HK-2 (cell line): ENCODE measurements around the gene GTPBP3.
"Not testable (repeated sequence)": the region's sequence is repeated elsewhere in the genome, so short reads cannot be mapped to it uniquely, and the experiment has no call there.

Experiments used
- DNase-seq: peaks from one replicate; pipeline ENCODE4 v3.0.0-alpha.2; 2018; ENCODE audit not compliant: unreplicated experiment

The GTPBP3 gene

DNA sequence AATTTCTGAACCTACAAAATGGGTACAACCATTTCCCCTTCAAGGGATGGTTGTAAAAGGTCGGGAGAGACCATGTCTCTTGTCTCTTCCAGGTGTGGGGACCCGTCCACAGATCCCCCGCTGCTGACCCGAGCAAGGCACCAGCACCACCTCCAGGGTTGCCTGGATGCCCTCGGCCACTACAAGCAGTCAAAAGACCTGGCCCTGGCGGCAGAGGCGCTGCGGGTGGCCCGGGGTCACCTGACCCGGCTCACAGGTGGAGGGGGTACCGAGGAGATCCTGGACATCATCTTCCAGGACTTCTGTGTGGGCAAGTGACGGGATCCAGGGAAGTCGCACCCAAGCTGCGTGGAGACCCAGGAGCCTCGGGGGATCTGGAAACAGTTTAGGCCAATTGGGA, 4.0 kb downstream of the GTPBP3 start:
- DNase-seq, result no peak

DNA sequence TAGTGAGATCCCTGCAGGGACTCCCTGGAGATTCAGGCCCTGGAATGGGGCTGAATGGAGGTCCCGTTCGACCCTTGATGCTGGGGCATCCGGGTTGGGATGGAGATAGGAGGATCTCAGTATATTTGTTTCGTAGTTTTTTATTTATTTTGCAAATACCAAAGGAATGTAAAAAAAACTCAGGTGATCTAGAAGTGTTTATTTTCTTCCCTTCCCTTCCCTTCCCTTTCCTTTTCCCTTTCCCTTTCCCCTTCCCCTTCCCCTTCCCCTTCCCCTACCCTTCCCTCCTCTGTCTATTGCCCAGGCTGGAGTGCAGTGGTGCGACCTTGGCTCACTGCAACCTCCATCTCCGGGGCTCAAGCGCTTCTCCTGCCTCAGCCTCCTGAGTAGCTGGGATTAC, 4.5 kb downstream of the GTPBP3 start:
- DNase-seq, result no peak

DNA sequence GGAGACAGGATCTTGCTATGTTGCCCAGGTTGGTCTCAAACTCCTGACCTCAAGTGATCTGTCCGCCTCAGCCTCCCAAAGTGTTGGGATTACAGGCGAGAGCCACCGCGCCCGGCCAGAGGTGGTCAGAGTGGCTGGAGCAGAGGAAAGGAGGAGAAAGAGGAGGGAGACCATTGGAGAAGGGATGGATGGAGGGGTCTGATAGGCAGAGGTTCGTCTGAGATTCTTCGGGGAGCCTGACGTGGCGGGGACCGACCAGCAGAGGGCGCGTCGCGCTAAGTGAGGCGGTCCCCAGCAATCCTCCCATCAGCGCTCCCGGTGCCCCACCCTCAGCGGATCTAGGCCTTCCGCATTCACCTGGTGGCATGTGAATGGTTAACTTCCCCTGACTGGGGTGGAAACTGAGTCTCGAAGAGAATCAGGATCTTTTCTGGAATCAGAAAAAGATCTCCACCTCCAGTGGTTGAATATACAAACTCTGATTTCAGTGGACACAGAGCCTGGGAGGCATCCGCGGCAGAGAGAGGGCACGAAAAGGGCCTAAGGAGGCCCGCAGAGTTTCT, 8.8 kb downstream of the GTPBP3 start:
- DNase-seq, result peak; percentile 81

DNA sequence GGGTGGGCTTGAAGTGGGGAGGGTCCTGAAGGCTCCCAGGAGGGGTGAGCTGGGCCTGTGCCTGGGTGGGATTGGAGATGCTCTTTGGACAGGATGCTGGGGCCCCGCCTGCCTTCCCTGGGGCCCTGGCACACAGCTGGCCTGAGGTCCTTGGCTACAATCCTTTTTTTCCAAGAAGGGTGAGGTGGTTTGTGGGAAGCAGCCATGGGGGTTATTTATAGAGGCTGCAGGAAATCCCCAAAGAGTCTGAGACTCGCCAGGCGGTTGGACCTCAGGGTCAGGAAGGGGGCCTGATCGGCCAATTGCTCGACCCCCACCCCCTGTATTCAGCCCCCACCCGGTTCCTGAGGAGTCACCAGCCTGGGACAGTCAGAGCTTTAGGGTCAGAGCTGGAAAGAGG, 10.0 kb downstream of the GTPBP3 start:
- DNase-seq, result no peak

DNA sequence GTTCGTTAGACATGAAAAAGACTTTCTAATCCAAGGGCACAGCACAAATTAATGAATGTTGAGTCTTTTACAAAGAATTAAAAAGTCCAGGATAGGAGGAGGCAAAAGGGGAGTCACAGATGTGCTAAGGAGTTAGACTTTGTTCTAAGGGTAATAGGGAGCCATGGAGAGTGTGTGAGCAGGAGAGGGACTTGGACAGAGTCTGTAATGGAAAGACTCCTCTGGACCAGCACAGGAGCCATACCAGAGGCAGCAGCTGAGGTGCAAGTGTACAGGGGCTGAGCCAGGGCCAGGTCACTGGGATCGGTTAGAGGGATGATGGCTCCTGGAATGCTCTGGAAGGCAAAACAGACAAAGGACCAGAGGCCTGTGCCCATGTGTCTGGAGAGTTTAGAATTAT, 10.5 kb downstream of the GTPBP3 start:
- DNase-seq, result no peak

GRCh38 chr19:17348700-17349099, 11.3 kb downstream of the GTPBP3 start:
- DNase-seq, result peak; percentile 47

- DNase-seq, result no peak
Observed at GRCh38 chr19:17351815-17352435, 14.6 kb downstream of the GTPBP3 start.

- no peak for DNase-seq
Observed at GRCh38 chr19:17352608-17353280, 15.4 kb downstream of the GTPBP3 start.

- DNase-seq, result no peak
Observed at GRCh38 chr19:17353386-17353785, 16.0 kb downstream of the GTPBP3 start.

DNA sequence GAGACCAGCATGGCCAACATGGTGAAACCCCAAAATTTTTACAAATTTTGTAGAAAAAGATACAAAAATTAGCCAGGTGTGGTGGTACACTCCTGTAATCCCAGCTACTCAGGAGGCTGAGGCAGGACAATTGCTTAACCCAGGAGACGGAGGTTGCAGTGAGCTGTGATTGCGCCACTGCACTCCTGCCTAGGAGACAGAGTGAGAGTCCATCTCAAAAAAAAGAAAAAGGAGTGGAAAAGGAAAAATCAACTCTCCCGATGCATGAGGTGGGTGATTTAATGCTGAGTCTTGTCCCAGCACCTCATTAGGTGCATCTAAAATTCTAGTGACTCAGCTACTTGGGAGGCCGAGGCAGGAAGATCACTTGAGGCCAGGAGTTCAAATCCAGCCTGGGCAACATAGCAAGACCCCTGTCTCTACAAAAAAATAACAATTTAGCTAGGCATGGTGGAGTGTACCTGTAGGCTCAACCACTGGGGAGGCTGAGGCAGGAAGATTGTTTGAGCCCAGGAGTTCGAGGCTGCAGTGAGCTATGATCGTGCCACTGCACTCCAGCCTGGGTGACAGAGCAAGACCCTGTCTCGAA, 19.8 kb downstream of the GTPBP3 start:
- no peak for DNase-seq

- no peak for DNase-seq
Observed at GRCh38 chr19:17357724-17358123, 20.4 kb downstream of the GTPBP3 start.

GRCh38 chr19:17358395-17358794, 21.0 kb downstream of the GTPBP3 start:
- DNase-seq, result peak; percentile 33

- DNase-seq, result no peak
Observed at GRCh38 chr19:17359905-17360800, 22.8 kb downstream of the GTPBP3 start.

GRCh38 chr19:17363852-17364605, 26.7 kb downstream of the GTPBP3 start:
- DNase-seq, result not testable (repeated sequence)

DNA sequence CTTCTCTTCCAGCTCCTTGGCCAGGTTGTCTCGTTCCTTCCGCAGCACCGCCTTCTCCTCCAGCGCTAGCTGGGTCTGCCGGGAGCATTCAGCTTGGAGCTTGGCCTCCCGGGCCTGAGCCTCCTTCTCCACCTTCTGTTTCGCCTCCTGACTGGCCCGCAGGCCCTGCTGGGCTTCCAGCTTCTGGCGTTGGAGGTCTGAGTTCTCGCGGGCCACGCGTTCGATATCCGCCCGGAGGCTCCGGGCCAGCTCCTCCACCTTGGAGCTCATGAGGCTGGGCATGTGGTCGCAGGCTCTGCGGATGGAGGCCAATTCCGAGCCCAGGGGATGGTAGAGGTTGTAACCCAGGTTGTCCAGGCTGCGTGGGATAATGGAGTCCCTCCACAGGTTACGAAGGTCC, 28.0 kb downstream of the GTPBP3 start:
- no peak for DNase-seq

- no peak for DNase-seq
Observed at GRCh38 chr19:17370026-17370587, 32.8 kb downstream of the GTPBP3 start.

DNA sequence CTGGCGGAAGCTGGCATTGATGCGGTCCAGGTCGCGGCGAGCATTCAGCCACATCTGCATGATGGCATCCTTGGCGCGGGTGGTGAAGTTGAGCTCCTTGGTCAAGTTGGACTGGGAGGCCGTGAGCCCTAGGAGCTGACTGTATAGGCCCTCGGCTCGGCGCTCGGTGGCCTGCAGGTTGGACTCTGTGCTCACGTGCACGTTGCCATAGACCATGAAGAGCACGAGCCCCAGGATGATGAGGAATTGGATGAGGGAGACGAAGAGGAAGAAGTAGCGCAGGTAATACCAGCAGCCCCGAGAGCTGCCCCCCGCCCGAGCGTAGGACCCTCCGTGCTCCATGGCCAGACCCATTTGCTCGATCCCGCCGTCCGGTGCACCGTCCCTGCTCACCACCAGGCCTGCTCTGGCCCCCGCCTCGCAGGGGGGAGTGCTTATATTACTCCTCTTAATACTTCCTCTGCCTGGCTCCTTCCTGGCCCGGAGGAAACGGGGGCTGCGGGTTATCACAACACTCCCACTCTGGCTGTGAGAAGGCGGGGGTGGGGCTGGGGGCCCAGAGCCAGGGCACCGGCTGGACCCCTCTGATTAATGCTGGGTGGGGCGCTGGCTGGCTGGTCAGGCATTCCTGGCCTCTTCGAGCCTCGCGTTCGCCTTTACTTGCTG, 39.7 kb downstream of the GTPBP3 start, which contains the start of gene PLVAP:
Gene PLVAP, minus strand, starts transcription at position 408 of the 666 bp plus-strand sequence. Its CDS starts 54 bp downstream, at position 354.
- no peak for DNase-seq

DNA sequence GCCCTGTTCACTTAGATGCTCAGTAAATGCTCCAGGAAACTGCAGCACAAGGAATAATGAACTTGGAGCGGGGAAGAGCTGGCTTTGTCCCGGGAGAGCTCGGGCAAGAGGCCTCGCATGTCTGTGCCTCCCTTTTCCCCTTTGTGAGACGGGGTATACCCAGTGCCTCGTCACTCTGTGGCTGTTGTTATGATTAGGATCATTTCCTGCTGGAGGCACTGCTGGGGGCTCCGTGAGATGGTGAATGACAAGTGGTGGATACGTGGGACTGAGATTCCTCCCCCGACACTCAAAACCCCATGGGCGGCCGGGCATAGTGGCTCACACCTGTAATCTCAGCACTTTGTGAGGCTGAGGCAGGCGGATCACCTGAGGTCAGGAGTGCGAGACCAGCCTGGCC, 40.9 kb downstream of the GTPBP3 start:
- DNase-seq, result no peak

DNA sequence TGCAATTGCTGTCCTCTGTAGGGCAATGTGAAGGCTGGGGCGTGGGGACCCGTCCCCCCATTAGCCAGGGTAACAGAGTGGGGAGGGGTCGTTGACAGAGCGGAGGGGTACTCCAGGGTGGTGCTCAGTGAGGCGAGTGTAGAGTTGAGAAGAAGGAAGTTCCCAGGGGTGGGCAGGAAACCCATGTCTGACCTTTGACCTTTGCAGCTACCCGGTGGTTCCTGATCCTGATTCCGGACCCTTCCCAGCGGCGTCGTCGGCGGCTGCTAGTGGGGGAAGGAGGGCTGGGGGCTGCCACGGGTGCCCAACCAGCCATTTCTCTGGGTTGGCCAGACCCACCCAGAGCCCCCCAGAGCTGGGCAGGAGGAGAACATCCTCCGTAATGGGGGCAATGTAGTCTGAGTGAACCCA, 41.9 kb downstream of the GTPBP3 start:
- DNase-seq, result no peak

DNA sequence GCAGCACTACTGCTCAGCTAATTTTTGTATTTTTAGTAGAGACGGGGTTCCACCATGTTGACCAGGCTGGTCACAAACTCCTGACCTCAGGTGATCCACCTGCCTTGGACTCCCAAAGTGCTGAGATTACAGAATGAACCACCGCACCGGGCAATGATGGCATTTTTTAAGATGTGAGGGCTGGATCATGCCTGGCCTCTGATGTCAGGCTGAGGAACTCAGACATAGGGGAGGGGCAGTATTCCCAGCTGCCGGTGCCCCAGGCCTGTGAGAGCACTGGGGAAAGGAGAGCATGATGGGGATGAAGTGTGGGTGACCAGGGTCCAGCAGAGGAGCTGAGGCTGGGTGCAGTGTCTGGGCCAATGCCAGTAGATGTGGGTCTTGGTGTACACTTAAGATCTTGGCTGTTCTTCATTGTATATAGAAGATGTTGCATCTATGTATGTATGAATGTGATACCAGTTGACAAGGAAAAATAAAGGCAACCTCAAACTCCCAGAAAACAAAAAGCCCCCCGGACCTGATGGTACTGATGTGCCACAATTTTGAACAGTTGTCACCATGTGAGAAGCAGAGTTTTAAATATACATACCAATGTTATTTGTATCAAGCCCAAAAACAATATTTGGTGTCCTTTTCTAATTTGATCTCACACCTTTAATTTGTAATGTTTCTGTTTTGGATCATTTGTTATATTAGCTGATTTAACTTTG, 43.2 kb downstream of the GTPBP3 start:
- no peak for DNase-seq
